ENCODE data around the gene ADAM11. TPM values are rescaled to one million over a fixed set of nuclear protein-coding genes. Genes with fewer than 3 reads are reported as not detected.
"Not testable (repeated sequence)": the region's sequence is repeated elsewhere in the genome, so short reads cannot be mapped to it uniquely, and the experiment has no call there.

Gene ADAM11, protein sequence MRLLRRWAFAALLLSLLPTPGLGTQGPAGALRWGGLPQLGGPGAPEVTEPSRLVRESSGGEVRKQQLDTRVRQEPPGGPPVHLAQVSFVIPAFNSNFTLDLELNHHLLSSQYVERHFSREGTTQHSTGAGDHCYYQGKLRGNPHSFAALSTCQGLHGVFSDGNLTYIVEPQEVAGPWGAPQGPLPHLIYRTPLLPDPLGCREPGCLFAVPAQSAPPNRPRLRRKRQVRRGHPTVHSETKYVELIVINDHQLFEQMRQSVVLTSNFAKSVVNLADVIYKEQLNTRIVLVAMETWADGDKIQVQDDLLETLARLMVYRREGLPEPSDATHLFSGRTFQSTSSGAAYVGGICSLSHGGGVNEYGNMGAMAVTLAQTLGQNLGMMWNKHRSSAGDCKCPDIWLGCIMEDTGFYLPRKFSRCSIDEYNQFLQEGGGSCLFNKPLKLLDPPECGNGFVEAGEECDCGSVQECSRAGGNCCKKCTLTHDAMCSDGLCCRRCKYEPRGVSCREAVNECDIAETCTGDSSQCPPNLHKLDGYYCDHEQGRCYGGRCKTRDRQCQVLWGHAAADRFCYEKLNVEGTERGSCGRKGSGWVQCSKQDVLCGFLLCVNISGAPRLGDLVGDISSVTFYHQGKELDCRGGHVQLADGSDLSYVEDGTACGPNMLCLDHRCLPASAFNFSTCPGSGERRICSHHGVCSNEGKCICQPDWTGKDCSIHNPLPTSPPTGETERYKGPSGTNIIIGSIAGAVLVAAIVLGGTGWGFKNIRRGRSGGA
- total RNA-seq (under 1 TPM; 0.13 to 0.64 TPM), polyA plus RNA-seq (ENCODE audit: insufficient read length in 6 of 6) (1 to 10 TPM; 1.1 to 4.2 (median 3.0) TPM)
- long read RNA-seq, donor 1: 0 reads
- long read RNA-seq, donor 2: 0 reads
- long read RNA-seq, donor 3: 0 reads
- long read RNA-seq, donor 4, partial matches to known transcripts: 1 of 1 reads
- long read RNA-seq, donor 4, other reads (novel, unspliced or antisense): 0 of 1 reads
- long read RNA-seq, donor 5: 0 reads
- long read RNA-seq, donor 6: 0 reads
- long read RNA-seq, donor 7: 0 reads
- long read RNA-seq, donor 8: 0 reads
- long read RNA-seq, donor 9: 0 reads
- long read RNA-seq, donor 10: 0 reads
- long read RNA-seq, donor 11: 0 reads
- long read RNA-seq, donor 12: 0 reads

DNA sequence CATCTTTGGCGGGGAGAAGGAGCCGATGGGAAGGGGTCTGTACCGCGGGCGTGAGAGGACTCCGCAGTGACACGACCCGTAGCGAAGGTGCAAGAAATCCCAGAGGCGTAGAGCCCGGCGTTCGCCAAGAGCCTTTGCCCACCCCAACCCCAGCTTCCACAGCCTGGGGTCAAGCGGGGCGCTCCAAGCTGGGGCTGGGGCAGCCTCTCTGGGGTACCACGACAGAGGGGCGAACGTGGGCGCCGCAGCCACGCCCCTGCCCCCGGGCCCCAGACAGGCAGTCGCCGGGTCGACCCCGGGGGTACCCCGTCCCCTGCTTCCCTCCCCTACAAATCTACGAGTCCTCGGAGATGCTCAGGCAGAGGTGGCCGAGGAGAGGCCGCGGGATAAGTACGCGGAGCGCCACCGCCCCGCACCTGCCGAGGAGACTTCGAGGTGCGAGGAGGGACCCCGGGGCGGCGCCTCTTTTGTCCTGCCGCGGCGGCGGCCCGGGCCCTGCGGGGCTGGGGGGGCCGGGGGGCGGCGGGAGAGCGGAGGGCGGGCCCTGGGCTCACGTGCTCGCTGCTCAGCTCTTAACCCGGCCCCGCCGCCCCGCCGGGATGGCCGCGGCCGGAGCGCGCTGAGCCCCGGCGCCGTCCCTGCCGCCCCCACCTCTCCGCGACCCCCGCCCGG is at the start of gene ADAM11:
ADAM11 (plus strand) TSS at position 575 of the 672 bp plus-strand sequence. CDS start 212 bp downstream, outside the sequence.
- peak within 1 kb of the TSS; percentile 15 to 19 for H3K4me3 ChIP-seq
- H3K27me3 ChIP-seq: peaks cover 21 to 74% of the 10 kb centered on the region in 2 donors
- ATAC-seq (peak; percentile 48), DNase-seq (peak in 1 of 4 donors; percentile 77)
- TF ChIP-seq, protein P1, sequence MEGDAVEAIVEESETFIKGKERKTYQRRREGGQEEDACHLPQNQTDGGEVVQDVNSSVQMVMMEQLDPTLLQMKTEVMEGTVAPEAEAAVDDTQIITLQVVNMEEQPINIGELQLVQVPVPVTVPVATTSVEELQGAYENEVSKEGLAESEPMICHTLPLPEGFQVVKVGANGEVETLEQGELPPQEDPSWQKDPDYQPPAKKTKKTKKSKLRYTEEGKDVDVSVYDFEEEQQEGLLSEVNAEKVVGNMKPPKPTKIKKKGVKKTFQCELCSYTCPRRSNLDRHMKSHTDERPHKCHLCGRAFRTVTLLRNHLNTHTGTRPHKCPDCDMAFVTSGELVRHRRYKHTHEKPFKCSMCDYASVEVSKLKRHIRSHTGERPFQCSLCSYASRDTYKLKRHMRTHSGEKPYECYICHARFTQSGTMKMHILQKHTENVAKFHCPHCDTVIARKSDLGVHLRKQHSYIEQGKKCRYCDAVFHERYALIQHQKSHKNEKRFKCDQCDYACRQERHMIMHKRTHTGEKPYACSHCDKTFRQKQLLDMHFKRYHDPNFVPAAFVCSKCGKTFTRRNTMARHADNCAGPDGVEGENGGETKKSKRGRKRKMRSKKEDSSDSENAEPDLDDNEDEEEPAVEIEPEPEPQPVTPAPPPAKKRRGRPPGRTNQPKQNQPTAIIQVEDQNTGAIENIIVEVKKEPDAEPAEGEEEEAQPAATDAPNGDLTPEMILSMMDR (IDR thresholded peaks at IDR 0.05): no peak
- no peaks in the 10 kb centered on the region for H3K9me3 ChIP-seq
- intact Hi-C loops (cut with DNase I): no loop called here
- H3K27ac ChIP-seq: no peak within 1 kb of the TSS
- H3K4me1 ChIP-seq: peaks cover 7 to 14% of the 10 kb centered on the region in 2 donors
- no peaks in the 10 kb centered on the region for H3K36me3 ChIP-seq

DNA sequence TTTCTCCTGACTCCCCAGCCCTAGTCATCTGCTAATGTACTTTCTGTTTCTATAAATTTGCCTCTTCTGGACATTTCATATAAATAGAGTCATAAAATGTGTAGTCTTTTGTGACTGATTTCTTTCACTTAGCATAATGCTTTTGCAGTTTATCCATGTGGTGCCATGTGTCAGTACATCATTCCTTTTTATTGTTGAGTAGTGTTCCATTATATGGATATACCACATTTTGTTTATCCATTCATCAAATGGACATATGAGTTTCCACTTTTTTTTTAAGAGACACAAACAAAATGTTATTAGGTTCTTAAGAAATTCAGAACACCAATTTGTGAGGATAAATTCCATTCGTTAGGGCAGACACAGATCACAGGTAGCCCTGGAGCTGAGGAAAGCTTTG is 39.3 kb upstream of the ADAM11 start:
- Histone ChIP-seq H3K4me3 (no peak overlapping the region), H3K36me3 (peaks cover 0 to 28% of the 10 kb centered on the region in 2 donors), H3K9me3 (no peaks in the 10 kb centered on the region), H3K4me1 (no peaks in the 10 kb centered on the region), H3K27ac (no peak overlapping the region), H3K27me3 (no peaks in the 10 kb centered on the region)
- ATAC-seq: no peak
- TF ChIP-seq, protein P1 (IDR thresholded peaks at IDR 0.05): no peak
- intact Hi-C loops (cut with DNase I): no loop called here
- DNase-seq: no peak

DNA sequence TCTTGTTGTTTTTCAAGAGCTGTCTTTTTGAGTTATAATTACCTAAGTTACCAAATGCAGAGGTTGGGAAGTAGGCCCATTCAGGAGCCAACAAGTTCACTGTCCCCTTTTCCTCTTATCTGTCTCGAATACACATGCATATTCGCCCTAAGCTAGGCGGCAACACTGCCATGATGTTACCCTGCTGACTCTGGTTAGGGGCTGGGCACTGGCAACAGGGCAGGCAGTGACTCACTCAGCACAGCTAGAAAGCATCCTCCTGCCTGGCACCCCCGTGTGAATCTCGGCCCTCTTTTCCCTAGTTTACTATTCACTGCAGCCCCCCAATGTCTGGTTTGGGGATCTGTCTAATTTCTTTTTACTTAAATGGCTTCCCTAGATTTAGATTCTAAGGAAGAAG is 36.5 kb upstream of the ADAM11 start:
- H3K9me3 ChIP-seq: no peaks in the 10 kb centered on the region

DNA sequence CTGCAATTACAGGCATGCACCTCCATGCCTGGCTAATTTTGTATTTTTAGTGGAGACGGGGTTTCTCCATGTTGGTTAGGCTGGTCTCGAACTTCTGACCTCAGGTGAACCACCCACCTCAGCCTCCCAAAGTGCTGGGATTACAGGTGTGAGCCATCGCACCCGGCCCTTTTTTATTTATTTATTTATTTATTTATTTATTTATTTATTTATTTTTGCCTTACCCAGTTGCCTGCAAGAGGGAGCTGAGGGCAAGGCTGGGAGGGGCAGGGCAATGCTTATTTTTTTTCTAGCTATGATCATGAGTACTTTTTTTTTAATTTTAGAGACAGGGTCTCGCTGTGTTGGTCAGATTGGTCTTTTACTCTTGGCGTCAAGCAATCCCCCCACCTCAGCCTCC is 32.7 kb upstream of the ADAM11 start:
- intact Hi-C loops (cut with DNase I): not testable (repeated sequence)

More for the DNA sequence above, 36.5 kb upstream of the ADAM11 start:
- Histone ChIP-seq H3K27me3 (no peaks in the 10 kb centered on the region), H3K4me1 (no peaks in the 10 kb centered on the region), H3K27ac (no peak overlapping the region), H3K4me3 (no peak overlapping the region), H3K36me3 (peaks cover 0 to 33% of the 10 kb centered on the region in 2 donors)
- TF ChIP-seq, protein P1 (IDR thresholded peaks at IDR 0.05): no peak
- intact Hi-C loops (cut with DNase I): no loop called here
- no peak for DNase-seq
- no peak for ATAC-seq

DNA sequence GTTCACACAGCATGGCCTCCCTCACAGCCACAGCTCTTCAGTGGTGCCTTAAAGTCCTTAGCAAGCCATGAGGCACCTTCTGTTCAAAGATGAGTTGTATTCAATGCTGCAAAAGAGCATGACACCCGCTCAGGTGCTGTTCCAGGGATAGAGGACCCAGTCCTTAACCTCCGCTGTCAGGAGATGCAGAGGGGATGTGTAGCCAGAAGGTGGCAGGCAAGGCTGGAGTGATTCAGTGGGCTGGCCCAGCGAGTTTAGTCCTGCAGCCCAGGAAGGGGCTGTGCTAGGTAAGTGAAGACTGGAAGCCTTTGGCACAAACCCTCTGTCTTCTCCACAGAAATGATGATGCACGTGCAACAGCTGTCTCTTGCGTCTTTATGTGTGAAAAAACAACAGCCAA is 25.0 kb upstream of the ADAM11 start:
- DNase-seq (no peak), ATAC-seq (no peak)
- intact Hi-C loops (cut with DNase I): no loop called here

More for the DNA sequence above, 32.7 kb upstream of the ADAM11 start:
- H3K27ac ChIP-seq, H3K9me3 ChIP-seq, ATAC-seq, H3K27me3 ChIP-seq, DNase-seq, H3K4me1 ChIP-seq, H3K4me3 ChIP-seq: not testable (repeated sequence)
- H3K36me3 ChIP-seq: peaks cover 0 to 56% of the 10 kb centered on the region in 2 donors

More for the DNA sequence above, 25.0 kb upstream of the ADAM11 start:
- no peaks in the 10 kb centered on the region for H3K9me3 ChIP-seq
- H3K4me3 ChIP-seq: no peak overlapping the region
- no peaks in the 10 kb centered on the region for H3K27me3 ChIP-seq
- H3K4me1 ChIP-seq: no peaks in the 10 kb centered on the region
- no peak overlapping the region for H3K27ac ChIP-seq
- TF ChIP-seq, protein P1 (IDR thresholded peaks at IDR 0.05): no peak
- peaks cover 0 to 49% of the 10 kb centered on the region in 2 donors for H3K36me3 ChIP-seq
